ENCODE measurements around the gene FBXO39. TPM values are rescaled to one million over a fixed set of nuclear protein-coding genes. Genes with fewer than 3 reads are reported as not detected.

Gene FBXO39
- total RNA-seq, 1 donor from 2014 or later, result not detected

DNA sequence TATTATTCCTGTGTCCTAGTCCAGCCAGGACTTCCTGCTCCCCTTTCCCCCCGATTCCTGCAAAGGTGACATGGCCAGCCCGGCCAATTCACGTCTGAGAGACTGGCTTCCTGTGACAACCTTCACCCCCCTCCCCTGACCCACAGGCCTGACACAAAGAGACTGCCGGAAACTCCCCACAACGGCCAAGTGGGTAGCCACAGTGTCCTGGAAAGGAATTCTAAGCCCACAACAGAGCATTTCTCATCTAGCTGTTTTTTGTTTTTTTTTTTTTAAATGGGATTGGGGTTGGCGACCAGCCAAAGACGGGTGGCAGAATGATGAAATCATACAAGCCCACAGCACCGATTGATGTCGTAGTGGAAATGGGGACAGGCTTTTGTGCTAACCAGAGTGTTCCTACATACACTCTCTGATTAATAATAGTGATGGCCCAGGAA, 23.0 kb upstream of the FBXO39 start:
- H3K27ac Mint-ChIP-seq, result peak overlapping the region; percentile 95
- DNase-seq (ENCODE audit: low spot score in 2 of 2, unreplicated experiment in 2 of 2), result peak in 1 of 2 experiments; percentile 56
- peaks cover 7% of the 10 kb centered on the region for H3K9me3 Mint-ChIP-seq
- H3K27me3 Mint-ChIP-seq (ENCODE audit: low read depth), result peaks cover 22% of the 10 kb centered on the region
- no peaks in the 10 kb centered on the region for H3K36me3 Mint-ChIP-seq
- TF ChIP-seq CTCF (IDR thresholded peaks at IDR 0.05; ENCODE audit: unreplicated experiment), result no peak
- H3K4me3 Mint-ChIP-seq, result no peak overlapping the region
- H3K4me1 Mint-ChIP-seq, result peaks cover 15% of the 10 kb centered on the region

- no peaks in the 10 kb centered on the region for H3K36me3 Mint-ChIP-seq
- peaks cover 15% of the 10 kb centered on the region for H3K4me1 Mint-ChIP-seq
- peak overlapping the region; percentile 48 for H3K27ac Mint-ChIP-seq
- no peak for DNase-seq (ENCODE audit: low spot score in 2 of 2, unreplicated experiment in 2 of 2)
- H3K9me3 Mint-ChIP-seq, result peaks cover 4% of the 10 kb centered on the region
- H3K27me3 Mint-ChIP-seq (ENCODE audit: low read depth), result peaks cover 25% of the 10 kb centered on the region
- no peak overlapping the region for H3K4me3 Mint-ChIP-seq
- TF ChIP-seq CTCF (IDR thresholded peaks at IDR 0.05; ENCODE audit: unreplicated experiment), result no peak
Observed at GRCh38 chr17:6753546-6753945, 22.5 kb upstream of the FBXO39 start.

DNA sequence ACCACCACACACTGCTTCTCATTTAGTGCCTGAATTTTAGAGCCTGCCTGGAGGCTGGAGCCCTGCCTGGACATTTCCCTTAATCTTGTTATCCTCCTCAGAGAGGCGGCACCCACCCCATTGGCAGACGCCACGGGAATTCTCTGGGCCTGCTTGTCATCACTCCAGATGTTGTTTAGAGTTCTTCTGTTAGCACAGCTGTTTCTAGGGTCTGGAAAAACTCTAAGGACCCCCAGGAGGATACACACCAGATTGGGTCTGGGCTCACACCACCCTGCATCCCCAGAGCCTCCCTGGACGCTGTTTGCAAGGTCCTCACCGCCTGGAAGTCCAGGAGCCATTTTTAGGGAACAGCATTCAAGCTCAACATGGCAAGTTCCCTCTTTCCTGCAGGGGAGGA, 20.7 kb upstream of the FBXO39 start:
- no peak for TF ChIP-seq CTCF (IDR thresholded peaks at IDR 0.05; ENCODE audit: unreplicated experiment)
- H3K4me1 Mint-ChIP-seq, result peaks cover 15% of the 10 kb centered on the region
- DNase-seq (ENCODE audit: low spot score in 2 of 2, unreplicated experiment in 2 of 2), result no peak
- peak overlapping the region; percentile 47 for H3K27ac Mint-ChIP-seq
- H3K36me3 Mint-ChIP-seq, result no peaks in the 10 kb centered on the region
- no peaks in the 10 kb centered on the region for H3K9me3 Mint-ChIP-seq
- peak overlapping the region; percentile 13 for H3K4me3 Mint-ChIP-seq
- peaks cover 26% of the 10 kb centered on the region for H3K27me3 Mint-ChIP-seq (ENCODE audit: low read depth)

DNA sequence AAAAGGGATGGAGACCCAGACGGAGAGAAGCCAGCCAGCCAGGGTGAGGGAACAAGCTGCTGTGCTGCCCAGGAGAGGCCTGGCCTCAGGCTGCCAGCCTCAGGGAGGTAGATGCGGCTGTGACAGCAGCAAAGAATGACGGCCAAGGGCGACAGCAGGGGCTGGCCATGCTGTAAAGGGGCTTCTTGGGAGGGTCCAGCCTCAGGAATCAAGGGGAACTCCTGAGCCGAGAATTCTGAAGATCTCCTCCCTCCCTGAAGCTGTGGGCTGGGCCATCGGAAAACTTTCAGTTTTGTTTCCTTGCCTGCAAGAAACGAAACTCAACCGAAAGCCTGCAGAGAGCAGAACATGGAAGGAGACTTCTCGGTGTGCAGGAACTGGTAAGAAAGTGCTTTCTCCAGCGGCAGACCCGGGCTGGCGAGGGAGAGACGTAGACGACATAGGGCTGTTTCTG, 20.3 kb upstream of the FBXO39 start, which contains the start of gene XAF1:
XAF1 (plus strand) TSS at position 316 of the 454 bp plus-strand sequence; CDS start at position 349, 33 bp downstream.
- no peak for TF ChIP-seq CTCF (IDR thresholded peaks at IDR 0.05; ENCODE audit: unreplicated experiment)
- Mint-ChIP-seq H3K27ac (peak within 1 kb of the TSS; percentile 47), H3K4me1 (peaks cover 15% of the 10 kb centered on the region), H3K4me3 (peak within 1 kb of the TSS; percentile 13), H3K27me3 (ENCODE audit: low read depth) (peaks cover 29% of the 10 kb centered on the region), H3K9me3 (no peaks in the 10 kb centered on the region), H3K36me3 (no peaks in the 10 kb centered on the region)
- no peak for DNase-seq (ENCODE audit: low spot score in 2 of 2, unreplicated experiment in 2 of 2)

DNA sequence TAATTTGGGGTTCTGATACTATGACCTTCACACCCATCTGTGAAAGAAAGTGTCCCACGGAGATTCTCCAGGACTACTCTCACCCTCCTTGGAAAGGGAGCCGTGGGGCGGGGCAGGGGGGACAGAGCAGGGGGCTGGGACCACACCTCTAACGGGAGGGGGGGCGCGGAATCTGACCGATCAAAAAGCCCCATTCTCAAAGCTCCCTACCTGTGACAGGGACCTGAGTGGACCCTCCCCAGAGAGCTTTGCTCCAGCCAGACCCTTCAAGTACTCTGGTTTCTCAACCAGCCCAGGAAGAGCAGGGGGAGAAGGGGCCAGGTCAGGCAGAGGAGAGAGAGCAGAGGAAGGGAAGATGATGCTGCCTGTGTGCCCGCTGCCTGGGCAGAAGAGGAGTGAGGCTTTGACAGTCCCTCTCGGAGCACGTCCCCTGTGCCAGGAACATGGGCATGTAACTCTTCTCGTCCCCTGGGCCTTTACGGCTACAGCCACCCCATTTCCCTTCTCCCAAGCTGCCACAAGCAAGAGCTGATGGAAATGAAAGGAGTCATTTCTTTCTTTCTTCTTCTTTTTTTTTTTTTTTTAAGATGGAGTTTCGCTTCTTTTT, 19.5 kb upstream of the FBXO39 start:
- H3K4me1 Mint-ChIP-seq, result peaks cover 15% of the 10 kb centered on the region
- H3K27me3 Mint-ChIP-seq (ENCODE audit: low read depth), result peaks cover 32% of the 10 kb centered on the region
- no peaks in the 10 kb centered on the region for H3K9me3 Mint-ChIP-seq
- H3K4me3 Mint-ChIP-seq, result peak overlapping the region; percentile 13
- TF ChIP-seq CTCF (IDR thresholded peaks at IDR 0.05; ENCODE audit: unreplicated experiment), result no peak
- no peak overlapping the region for H3K27ac Mint-ChIP-seq
- no peaks in the 10 kb centered on the region for H3K36me3 Mint-ChIP-seq
- no peak for DNase-seq (ENCODE audit: low spot score in 2 of 2, unreplicated experiment in 2 of 2)

Data from mesothelial cell of epicardium (in vitro differentiated cells).